GM12872 (cell line): ENCODE measurements around the gene EPB41L3.

Experiments
- TF ChIP-seq, protein P1 (sequence below): IDR thresholded peaks from 3 replicates; pipeline ENCODE4 v1.5.1; 2011; ENCODE audit warnings: low read depth, mild to moderate bottlenecking, low read length, moderate library complexity; ENCODE audit not compliant: insufficient read depth

EPB41L3 gene

DNA sequence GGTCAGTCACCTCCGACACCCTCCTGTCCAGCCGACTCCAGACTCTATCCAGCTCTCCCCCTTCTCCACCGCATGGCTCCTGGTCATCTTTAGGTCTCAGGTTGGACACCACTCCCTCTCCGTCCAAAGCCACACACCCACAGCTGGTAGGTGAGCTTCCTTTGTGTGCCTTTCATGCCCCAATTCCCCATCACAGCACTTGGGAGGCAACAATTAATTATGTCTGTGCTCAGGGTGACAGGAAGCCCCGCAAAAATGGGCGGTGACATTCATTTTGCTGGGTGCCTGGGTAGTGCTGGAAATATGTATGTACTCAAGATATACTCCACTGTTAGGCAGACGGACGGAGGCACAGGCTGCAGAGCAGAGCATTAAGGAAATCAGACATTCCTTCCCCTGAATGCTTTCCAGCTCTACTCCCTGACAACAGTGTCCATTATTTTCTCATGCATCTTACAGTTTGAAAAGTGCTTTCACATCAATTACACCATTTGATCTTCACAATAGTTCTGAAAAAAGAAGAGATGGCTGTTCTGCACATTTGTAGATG lies 13.1 kb downstream of the EPB41L3 start:
- TF ChIP-seq, protein P1, sequence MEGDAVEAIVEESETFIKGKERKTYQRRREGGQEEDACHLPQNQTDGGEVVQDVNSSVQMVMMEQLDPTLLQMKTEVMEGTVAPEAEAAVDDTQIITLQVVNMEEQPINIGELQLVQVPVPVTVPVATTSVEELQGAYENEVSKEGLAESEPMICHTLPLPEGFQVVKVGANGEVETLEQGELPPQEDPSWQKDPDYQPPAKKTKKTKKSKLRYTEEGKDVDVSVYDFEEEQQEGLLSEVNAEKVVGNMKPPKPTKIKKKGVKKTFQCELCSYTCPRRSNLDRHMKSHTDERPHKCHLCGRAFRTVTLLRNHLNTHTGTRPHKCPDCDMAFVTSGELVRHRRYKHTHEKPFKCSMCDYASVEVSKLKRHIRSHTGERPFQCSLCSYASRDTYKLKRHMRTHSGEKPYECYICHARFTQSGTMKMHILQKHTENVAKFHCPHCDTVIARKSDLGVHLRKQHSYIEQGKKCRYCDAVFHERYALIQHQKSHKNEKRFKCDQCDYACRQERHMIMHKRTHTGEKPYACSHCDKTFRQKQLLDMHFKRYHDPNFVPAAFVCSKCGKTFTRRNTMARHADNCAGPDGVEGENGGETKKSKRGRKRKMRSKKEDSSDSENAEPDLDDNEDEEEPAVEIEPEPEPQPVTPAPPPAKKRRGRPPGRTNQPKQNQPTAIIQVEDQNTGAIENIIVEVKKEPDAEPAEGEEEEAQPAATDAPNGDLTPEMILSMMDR: no peak

DNA sequence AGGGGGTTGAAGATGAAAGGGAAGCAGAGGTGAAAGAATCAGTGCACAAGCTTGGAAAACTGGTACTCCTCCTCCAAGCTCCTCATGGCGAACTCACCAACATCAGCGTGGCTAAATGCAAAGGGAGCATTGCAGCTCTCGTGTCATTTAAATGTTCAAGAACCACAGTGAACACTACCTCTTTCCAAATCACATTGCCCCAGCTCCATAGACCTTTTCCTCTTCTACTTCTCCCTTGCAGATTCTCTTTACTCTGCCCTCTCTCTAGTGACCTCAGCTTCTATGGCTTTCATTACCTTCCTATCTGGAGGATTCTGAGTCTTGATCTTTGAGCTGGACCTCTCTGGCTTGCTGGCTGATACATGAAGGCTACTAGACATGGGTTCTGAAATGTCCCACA lies 14.3 kb downstream of the EPB41L3 start:
- TF ChIP-seq, protein P1: no peak

DNA sequence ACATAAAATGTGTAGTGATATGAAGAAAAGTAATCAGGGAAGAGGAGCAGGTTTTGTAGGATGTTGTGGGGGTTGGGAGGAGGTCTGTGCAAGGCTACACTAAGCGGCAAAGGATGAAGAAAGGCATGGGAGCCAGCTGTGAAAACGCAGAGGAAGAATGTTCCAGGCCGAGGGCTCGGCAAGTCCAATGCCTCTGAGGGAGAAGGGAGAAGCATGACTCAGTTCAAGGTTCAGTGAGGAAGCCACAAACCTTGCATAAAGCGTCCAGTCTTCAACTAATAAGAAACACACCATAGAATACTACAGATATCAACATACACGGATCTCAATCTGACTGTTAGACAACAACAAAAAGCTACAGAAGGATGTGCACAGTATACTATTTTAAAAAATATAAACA lies 16.2 kb downstream of the EPB41L3 start:
- TF ChIP-seq, protein P1: no peak

GRCh38 chr18:5524660-5525059 lies 19.1 kb downstream of the EPB41L3 start:
- TF ChIP-seq, protein P1: no peak

DNA sequence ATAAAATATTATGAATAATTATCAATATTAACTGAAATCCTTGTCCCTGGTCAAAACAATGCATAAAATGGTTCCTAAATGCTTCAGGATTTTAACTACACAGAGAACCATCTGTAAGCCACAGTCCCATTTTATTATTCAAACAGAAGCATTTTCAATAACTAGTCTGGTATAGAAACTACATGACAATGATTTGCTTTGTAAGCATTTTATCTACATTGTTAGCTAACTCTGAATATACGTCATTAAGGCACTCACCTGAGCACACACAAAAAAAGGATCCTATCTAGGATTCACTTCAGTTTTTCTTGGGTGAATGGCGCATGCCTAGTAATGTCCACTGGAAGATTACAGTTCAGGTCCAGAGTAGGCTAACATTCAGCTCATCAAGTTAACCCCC lies 22.8 kb downstream of the EPB41L3 start:
- TF ChIP-seq, protein P1: no peak

DNA sequence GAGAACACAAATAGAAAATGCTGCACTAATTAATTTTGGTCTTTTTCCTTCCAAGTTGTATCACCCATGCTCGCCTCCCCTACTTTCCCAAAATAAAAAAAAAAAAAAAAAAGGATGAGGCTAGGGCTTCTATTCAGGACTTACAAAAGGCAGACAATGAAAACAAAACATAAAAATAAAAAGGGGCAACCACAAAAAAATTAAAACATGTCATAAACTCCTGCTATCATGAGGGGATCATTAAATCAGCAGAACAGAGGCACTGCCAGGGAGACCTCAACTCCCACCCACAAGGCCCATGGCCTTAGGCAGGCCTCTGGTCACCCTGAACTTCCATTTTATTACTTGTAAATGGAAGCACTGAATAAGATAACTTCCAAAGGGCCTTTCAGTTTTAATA lies 23.3 kb downstream of the EPB41L3 start:
- TF ChIP-seq, protein P1: no peak

DNA sequence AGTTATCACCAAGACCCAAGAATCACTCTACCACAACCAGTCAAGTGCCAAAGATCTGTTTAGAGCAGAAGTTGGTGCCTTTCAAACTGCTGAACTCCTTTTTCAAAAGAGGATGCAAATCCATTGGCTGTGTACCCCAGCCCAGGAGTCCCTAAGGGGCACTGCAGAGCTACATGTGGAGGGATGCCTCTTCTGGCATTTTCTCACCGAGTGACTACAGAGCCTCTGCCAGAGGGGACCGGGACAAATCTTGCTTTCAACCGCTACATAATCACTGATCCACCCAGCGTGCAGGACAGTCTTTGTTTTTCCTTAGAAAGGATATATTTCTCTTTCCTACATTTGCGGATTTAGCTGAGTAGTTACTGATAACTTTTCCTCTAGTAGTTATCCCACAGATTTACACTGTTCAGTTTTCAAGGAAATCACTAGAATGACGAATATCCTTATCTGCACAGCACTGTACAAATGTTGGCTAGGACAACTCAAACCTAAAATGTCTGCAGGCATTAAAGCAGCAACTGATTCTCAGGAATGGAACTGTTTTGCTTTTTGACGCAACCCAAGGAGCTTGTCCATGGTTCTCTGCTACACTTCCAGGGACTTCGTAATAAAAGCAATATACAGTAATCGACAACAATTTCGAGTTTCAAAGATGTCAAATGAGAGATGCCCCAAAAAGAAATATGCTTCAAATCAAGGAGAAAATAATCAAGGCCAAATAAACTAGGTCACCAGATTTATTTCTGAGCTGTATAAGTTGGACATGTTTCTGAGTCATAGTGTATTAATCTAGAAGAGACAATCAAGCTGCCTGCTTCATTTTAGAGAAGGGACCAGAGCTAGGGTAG lies 24.1 kb downstream of the EPB41L3 start:
- TF ChIP-seq, protein P1: no peak
